Mesendoderm (in vitro differentiated cells): ENCODE data around the gene TRIM64C. TPM values are rescaled to one million over a fixed set of nuclear protein-coding genes. Genes with fewer than 3 reads are reported as not detected.

Experiments used
- small RNA-seq: library from polyadenylated mRNA; stranded (forward); fragments of <200 nt; extraction: miRNeasy Mini kit (QIAGEN cat#:217004); gene quantifications from one replicate; pipeline ENCODE3, GENCODE V24; 2013; ENCODE audit not compliant: insufficient read depth

TRIM64C gene

Small RNA genes within 50 kb of the gene (small RNA-seq; reads per million reads assigned to genes)
- gene AC084851.1 = not detected
